Forelimb muscle (tissue), 1 donor: ENCODE data around the gene TRPC6. TPM values are rescaled to one million over a fixed set of nuclear protein-coding genes. Genes with fewer than 3 reads are reported as not detected.
"Not testable (repeated sequence)": the region's sequence is repeated elsewhere in the genome, so short reads cannot be mapped to it uniquely, and the experiment has no call there.

Source experiments
- DNase-seq: peaks from one replicate; pipeline ENCODE4 v3.0.0-alpha.2; 2013; ENCODE audit warnings: low read depth
- polyA plus RNA-seq: library from polyadenylated mRNA; unstranded; fragments of 120-200 nt; gene quantifications from one replicate; pipeline ENCODE4 v1.2.1, GENCODE V29; 2013; ENCODE audit not compliant: insufficient read length

Gene TRPC6
- polyA plus RNA-seq, 1 donor, result 12.2 TPM

- DNase-seq, result no peak
These were observed 60.6 kb downstream of the TRPC6 start for GRCh38 chr11:101523193-101523592.

DNA sequence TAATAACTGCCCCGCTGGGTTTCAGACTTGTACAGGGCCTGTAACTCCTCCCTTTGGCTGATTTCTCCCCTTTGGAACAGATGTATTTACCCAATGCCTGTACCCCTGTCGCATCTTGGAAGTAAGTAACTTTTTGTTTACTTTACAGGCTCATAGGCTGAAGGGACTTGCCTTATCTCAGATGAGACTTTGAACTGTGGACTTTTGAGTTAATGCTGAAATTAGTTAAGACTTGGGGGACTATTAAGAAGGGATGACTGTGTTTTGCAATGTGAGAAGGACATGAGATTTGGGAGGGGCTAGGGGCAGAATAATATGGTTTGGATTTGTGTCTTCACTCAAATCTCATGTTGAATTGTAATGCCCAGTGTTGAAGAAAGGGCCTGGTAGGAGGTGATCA is 62.0 kb downstream of the TRPC6 start:
- DNase-seq, result no peak

- no peak for DNase-seq
These were observed 67.3 kb downstream of the TRPC6 start for GRCh38 chr11:101516546-101516945.

GRCh38 chr11:101511065-101511464 is 72.7 kb downstream of the TRPC6 start:
- no peak for DNase-seq

- no peak for DNase-seq
These were observed 73.2 kb downstream of the TRPC6 start for GRCh38 chr11:101510591-101510990.

DNA sequence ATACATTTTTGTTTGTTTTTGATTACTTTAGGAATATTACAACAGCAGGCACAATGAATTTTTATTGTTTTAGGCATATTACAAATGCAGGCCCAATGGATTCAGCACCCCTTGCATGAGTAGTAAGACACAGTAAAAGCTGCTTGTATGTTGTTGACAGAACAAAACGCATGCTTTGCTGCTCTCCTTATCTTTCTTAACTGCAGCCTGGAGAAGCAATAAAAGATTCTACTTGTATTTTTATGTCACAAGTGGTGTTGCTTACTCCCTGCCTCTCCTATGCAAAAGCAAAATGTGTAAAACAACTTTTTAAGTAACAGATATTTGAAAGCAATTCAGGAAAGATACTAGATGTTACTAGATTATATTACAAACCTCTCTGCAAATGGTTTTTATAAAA is 73.9 kb downstream of the TRPC6 start:
- no peak for DNase-seq

DNA sequence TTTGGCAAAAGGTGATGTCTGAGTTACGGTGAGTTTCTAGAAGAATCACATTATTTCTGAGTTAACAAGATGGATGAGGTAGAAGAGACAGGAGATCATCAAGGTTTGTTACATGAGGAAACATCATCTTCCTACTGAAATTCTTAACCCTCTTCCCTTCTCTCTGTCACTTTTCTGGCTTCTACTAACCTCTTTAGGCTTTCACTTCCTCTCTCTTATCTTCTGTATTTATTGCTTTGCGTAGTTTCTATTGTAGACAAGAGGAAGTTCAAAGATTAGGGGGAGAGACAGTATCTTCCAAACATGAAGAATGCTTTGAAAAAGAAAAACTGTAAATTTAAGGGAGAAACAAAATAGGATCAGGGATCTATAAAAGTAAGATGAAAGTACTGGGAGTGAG is 75.4 kb downstream of the TRPC6 start:
- no peak for DNase-seq

DNA sequence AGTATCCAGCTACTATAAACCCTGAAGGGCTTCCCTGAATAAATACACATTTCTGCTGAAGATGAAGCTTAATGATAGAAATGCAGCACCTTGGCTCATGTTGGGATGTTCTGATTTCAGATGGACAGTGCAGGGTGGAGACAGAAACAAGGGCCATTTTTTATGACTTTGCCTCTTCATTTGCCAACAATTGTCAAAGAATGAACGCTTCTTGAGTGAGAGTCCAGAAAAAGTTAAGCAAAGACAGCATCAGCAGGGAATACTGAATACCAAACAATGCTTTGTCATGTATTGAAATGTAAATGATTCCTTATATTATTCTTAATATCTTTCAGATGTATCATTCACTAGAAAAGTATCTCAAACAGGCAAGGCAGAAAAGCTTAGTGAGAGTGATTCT is 84.9 kb downstream of the TRPC6 start:
- DNase-seq, result peak; percentile 45

DNA sequence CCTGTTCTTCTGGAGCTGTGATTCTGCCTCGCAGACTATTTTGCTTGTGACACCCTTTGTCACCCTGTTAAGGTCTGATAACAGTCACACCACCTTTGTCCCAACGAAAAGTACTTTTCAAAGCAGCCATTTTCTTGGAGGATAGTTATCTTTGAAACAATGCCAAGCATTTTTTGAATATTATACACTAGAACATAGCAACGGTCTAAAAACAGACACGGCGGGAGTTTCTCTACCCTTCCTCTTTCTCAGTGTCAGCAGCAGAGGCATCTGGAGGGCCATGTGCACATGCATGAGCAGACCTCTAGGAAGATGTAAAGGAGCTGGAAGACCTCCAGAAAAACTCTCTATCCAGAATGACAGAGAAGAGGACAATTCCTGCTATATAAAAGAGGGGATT is 86.5 kb downstream of the TRPC6 start:
- DNase-seq, result peak; percentile 6

DNA sequence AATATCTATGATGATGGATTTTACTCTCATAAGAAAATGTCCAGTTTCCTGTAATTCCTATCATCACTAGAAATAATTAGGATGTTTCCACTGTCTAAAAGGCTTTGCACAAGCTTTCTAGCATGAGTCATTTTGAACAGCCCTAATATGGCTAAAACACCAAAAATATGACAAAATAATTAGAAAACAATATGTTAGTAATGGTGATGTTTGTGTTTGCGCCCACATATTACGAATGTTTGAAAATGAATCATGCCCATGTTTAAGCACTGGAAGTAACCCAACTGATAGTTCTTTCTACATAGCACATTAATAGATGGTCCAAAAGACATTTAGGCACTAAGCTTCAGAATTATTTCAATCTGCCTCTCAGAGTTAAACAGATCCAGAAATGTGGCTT is 96.0 kb downstream of the TRPC6 start:
- no peak for DNase-seq

GRCh38 chr11:101482556-101483124 is 101.2 kb downstream of the TRPC6 start:
- no peak for DNase-seq

DNA sequence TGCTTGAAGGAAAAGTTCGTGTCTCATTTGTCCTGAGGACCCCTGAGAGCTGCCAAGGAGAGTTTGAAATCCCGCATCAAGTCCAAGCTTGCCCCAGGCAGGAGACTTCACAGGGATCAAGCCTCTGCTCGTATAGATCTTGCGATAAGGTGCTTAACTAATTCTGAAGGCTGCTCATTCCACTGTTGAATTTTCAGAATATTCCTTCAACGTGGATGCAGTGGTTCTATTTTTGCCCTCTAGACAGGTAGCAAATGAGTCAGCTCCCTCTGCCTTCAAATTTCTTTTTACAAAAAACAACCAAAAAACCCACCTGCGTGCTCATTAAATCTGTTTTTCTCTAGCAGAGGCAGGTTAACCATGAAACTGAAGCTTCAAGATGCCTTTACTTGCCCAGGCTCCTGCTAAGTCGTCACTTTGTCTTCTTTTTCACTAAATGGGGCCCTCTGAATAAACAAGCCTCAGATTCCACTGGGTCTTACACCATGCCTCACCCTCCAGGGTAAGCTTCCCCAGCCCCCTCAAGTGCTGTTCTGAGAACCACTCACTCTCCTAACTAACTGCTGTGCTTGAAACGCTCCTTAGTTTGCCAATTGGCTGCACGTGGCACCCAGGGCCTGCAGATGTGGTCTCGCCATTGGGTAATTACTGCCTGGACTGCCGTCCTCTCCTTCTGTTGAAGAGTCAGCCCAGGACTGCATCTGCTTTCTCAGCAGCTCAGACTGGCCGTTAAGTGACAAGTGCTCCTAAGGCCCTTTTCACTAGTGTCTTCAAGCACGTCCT is 105.0 kb downstream of the TRPC6 start:
- DNase-seq, result no peak

DNA sequence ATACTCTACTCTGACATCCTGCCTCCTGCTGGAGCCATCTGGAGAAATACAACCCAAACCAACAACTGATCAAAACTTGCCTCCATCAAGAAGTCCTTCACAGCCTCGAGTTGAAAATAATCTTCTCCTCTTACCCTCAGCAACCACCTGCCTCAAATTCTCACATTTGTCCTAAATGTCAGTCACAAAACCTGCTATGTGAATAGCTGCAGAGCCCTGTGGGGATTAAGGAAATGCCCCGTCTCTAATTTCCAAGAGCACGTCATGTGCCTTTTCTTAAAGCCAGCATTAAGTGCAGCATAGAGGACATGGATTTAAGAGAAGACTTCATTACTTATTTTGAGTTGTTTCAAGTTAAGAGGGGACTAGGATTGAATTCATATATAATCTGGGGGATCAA is 105.9 kb downstream of the TRPC6 start:
- no peak for DNase-seq

GRCh38 chr11:101476191-101476590 is 107.6 kb downstream of the TRPC6 start:
- DNase-seq, result no peak

- no peak for DNase-seq
These were observed 108.1 kb downstream of the TRPC6 start for GRCh38 chr11:101475699-101476098.

DNA sequence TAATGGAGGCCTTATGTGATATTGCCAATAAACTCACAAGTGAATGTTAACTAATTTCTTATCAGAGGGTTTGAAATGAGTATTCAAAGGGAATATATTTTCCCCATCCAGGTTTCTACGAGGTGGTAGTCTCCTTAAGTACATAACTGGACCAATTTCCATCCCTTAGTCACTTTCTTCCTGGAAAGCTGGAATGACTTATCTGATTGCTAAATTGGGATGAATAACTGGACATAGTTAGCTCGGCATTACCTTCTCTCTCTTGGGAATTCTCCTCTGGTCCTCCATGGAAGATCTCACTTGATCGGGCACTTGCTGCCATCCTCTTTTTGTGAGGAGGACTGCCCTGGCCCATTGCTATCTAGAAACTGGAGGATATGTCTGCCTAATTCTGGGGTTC is 109.1 kb downstream of the TRPC6 start:
- no peak for DNase-seq

DNA sequence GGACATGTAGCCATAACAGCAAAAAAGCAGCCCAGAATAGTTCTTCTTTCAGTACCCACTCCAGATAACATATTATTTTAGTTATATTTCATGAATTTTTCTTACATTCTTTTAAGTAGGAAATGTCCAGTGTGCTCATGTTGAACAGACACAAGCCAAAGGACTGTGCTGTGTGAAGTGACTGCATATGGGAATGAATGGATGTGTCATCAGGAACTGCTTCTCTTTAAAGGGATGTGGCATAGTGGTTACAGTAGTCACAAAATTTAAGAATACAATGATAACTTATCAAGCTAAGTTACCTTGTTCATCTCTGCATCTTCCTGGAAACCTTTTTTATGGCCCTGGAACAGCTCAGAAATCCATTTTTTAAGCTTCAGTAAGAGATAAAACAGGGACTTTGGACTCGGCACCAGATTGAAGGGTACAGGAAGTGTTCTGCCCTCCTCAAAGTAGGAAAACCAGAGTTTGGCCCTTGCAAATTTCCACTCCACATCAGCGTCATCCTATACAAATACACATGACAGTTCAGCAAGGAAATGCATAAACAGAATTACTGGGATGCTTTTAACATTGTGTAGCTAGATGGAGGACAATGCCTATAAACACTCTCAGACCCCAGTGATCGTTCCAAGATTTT is 112.8 kb downstream of the TRPC6 start:
- no peak for DNase-seq

DNA sequence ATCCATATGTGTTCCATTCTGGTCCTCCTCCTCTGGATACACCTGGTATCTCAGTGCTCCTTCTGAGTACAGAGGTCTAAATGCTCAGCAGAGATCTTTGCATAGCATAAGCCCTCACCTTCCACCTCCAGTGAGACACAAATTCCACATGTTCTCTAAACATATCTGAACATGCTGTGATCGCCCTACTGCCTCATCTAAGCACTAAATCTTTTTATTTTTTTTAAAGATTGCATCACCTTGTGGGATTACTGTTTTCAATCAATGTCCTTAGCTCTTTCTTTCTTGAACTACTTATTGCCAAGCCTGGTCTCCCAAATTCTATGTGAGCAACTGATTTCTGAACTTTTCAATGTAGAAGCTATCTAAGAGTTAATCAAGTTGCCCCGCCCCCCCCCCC is 113.4 kb downstream of the TRPC6 start:
- DNase-seq, result no peak

GRCh38 chr11:101466352-101466751 is 117.5 kb downstream of the TRPC6 start:
- DNase-seq, result no peak

- not testable (repeated sequence) for DNase-seq
These were observed 119.4 kb downstream of the TRPC6 start for GRCh38 chr11:101464388-101464787.

GRCh38 chr11:101459020-101459419 is 124.8 kb downstream of the TRPC6 start:
- no peak for DNase-seq

DNA sequence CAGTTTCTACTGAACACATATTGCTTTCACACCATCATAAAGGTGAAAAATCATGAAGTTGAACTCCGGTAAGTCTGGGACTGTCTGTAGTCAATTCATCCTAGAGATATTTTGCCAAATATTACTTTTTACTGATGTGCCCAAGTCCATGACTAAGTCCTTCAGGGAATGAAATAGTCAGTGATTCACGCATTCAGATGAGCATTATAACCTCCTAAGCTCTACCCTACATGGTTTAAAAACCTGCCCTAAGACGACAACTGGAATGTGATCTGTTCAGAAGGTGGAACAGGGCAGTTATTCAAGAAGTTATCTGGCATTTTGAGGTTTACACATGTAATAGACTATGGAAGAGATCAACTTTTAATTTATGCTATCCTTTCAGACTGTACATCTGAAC is 125.6 kb downstream of the TRPC6 start:
- DNase-seq, result no peak

DNA sequence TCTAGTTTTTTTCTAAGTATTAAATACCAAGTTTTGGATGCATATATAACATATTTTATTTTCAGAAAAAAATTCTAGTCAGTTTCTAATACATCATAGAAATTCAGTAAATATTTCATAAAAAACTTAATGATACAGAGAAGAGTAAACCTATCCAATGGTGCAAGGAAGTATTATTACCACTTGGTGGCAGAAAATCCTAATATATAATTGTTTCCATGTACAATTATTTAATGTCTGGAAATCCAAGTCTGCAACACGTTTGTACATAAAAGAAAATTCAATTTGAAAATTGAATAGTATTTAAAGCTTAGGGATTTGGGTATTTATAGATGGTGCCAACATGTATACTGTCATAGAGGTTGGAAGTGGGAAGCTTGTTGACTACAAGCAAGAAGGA is 127.0 kb downstream of the TRPC6 start:
- no peak for DNase-seq
